GM18909 (cell line): ENCODE results near the gene KRT20.
"Not testable (repeated sequence)": the region's sequence is repeated elsewhere in the genome, so short reads cannot be mapped to it uniquely, and the experiment has no call there.

Experiments
- ATAC-seq: cut with Tn5 transposase; IDR thresholded peaks from one replicate; pipeline ENCODE4 v1.9.1; 2021; ENCODE audit warnings: mild to moderate bottlenecking; ENCODE audit not compliant: unreplicated experiment, poor library complexity

Gene KRT20

GRCh38 chr17:40884708-40885512, at the start of gene KRT20:
TSS of gene KRT20 (minus strand) at chr17:40885242. CDS start at chr17:40885185, 57 bp downstream.
- no peak for ATAC-seq

GRCh38 chr17:40932608-40933007, 47.6 kb upstream of the KRT20 start:
- no peak for ATAC-seq

DNA sequence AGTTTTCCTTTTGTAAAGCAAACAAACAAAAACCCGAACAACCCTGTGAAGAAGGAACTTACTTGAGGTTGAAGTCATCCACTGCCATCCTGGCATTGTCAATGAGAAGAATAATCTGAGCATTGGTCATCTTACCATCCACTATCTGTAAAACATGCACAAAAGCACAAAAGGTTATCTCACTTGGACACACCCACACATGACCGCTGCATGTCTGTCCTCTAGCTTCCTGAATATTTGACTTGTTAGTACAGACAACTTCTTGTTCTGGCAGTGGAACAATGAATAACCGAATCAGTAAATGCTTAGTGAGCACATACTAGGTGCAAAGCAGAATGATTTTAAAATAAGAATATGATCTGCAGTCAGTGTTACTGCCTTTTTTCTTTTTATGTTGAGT, 46.3 kb upstream of the KRT20 start:
- ATAC-seq = no peak

GRCh38 chr17:40926341-40926740, 41.3 kb upstream of the KRT20 start:
- no peak for ATAC-seq

- no peak for ATAC-seq
These were observed 37.2 kb upstream of the KRT20 start for GRCh38 chr17:40922239-40922638.

- ATAC-seq = no peak
These were observed 36.0 kb upstream of the KRT20 start for GRCh38 chr17:40921026-40921425.

DNA sequence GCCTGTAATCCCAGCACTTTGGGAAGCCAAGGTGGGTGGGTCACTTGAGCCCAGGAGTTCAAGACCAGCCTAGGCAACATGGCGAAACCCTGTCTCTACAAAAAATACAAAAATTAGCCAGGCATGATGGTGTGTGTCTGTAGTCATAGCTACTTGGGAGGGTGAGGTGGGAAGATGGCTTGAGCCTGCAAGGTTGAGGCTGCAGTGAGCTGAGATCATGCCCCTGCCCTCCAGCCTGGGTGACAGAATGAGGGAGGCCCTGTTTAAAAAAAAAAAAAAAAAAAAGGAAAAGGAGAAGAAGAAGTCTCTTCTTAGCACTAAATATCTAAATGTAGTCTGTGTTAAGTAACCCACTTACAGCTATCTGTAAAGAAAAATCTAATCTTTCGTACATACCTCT, 32.1 kb upstream of the KRT20 start:
- ATAC-seq = not testable (repeated sequence)

- ATAC-seq = no peak
These were observed 31.3 kb upstream of the KRT20 start for GRCh38 chr17:40916366-40916765.

- no peak for ATAC-seq
These were observed 30.7 kb upstream of the KRT20 start for GRCh38 chr17:40915721-40916256.

DNA sequence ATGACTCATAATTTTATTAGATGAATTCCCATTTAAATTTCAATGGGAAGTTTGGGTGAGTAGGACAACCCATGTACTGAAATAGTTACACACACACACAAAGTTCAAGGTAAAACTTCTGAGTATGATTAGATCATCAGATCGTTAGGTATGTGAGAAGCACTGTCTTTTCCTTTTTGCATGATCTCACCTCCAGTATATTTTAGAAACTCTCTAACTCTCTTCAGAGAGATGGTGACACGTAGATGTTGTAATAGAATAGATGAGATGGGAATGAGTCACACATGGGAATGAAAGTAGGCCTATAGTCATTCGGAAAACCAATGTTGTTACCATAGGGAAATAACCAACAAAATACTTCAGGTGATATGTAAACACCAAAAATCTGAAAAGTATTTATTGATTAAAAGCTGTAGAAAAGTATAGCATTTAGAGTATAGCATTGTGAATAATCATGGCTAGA, 30.2 kb upstream of the KRT20 start:
- ATAC-seq = no peak

DNA sequence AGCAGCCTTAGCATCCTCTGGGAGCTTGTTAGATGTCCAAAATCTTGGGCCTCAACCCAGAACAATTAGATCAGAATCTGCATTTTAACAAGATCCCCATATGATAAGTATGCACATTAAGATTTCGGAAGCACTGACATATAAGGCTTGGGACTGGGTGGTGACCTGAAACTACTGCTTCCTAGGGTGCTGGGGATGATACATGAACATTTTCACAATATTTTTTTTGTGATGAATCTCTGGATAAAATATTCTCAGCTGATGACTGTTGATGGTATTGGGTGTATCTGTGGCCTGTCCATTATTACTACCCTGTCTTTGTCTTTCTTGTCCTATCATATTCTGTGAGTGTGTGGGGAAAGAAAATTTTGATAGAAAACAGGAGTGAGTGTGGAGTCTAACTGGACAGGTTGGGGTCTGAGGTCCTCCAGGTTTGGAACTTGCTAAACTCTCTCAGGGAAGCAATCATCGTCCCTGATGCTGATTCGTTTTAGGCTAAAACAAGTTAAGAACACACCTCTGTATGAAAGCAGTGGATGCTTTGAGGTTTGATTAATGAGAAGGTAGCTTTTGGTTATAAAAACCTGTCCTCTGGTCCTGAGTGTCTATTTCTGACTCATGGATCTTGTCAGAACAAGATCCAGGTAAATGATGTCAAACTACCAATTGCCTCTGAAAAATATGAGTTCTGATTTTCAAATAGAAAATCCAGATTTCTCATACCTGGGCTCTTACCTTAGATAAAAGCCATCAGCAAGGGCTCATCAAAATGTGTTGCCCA, 29.2 kb upstream of the KRT20 start:
- no peak for ATAC-seq

- ATAC-seq = no peak
These were observed 27.6 kb upstream of the KRT20 start for GRCh38 chr17:40912486-40913210.

DNA sequence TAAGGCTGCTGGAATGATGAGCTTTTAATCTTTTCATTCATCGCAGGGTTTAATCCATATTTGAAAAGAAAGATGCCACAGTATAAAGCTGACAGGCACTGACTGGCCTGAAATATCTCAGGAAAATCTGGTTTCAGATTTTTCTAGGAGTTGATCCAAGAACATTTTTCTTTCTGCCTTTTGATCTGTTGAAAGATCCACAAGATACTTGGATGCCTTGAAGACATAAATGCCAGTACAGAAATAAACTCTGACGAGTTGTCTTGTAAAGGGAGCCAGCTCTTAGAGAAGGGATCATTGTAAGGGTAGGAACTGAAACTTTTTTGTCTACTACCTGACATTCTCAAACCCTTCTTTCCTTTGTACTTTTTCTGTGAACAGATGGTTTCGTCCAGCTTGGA, 25.4 kb upstream of the KRT20 start:
- no peak for ATAC-seq

GRCh38 chr17:40909755-40910154, 24.7 kb upstream of the KRT20 start:
- no peak for ATAC-seq

DNA sequence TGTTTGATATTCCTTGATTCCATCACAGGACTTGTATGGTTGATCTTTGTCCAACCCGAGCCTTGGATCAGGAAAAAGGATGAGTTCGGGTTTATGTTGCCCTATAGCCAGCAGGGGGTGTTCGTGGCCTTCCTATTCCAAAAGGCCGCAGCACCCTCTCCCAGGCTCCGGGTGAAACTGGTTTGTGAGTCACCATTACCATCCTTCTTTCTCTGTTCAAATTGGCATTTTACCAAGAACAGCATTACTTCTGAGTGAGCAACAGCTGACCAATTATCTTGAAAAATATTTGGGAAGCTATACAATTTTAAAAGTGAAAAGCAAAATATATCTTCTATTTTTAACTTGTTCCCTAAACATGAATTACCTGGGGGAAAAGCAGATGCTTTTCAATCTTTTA, 24.3 kb upstream of the KRT20 start:
- no peak for ATAC-seq

- no peak for ATAC-seq
These were observed 21.6 kb upstream of the KRT20 start for GRCh38 chr17:40906613-40907012.

GRCh38 chr17:40905370-40905769, 20.3 kb upstream of the KRT20 start:
- no peak for ATAC-seq

DNA sequence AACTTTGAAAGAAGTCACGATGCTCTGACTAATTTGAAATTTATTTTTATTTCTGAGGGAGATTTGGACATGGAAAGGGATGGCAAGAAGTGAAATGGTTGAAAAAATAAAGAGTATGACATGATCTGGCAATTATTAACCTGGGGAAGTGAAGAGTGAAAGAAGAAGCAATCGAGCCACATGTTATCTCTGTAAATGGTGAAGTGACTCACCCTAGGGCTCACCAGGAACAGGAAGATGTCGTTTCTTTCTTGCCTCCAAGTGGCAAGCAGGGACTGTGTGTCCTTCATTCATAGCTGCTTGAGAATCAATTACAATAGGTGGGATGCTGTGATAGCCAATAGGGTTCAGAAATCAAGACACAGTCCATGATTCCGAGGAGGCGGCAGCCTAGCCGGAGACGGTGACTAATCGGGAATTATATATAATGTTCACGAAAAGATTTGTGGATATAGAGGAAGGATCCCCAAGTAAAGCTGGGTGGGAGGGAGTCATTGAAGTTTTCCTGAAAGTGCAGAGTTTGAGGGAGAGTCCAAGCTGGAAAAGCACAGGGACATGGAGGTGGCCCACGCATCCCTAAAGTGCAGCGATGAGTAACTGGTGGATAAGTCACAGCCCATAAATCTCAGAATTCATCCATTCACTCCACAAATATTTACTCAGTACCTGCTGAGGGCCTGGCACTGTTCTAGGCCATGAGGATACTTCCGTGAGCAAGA, 18.2 kb upstream of the KRT20 start:
- no peak for ATAC-seq

DNA sequence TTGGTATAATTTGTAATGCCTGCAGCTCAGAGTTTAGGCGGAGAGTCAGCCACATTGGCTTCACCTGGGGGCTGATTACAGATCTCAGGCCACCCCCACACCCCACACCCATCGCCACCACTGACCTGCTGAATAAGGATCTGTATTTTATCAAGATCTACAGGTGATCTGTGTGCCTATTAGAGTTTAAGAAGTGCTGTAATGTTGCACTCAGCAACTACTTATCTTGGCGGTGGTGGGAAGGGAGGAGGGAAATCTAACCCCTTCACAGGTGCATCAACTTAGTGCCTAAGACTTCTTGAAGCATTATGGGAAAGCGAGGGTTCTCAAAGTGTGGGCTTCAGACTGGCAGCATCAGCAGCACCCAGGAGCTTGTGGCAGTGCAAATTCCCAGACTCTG, 17.5 kb upstream of the KRT20 start:
- ATAC-seq = no peak

DNA sequence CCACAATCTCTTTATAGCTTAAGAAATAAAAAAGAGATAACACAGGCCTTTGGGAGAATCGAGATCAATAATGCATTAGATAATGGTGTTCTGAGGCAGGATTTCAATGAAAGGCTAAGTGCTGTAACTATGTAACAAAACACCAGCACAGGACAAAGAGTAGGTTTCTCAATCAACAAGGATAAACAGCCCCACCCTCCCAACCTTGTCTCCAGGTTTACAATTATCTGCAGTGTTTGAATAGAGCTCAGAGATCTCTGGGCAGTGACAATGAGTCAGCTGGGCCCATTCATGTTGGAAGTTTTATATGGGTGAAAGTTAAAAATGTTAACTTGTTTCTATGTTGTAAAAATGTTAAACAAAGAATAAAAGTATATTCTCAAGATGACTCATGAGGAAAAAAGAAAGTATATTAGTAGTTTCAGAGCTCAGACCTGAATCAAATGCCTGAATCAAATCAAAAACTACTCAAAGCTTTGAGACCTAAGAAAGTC, 17.0 kb upstream of the KRT20 start:
- ATAC-seq = no peak
